Liver (tissue), 4 donors: Measurements from ENCODE around the gene ST6GALNAC3. TPM values are rescaled to one million over a fixed set of nuclear protein-coding genes. Genes with fewer than 3 reads are reported as not detected.

Experiments
- polyA plus RNA-seq, 2 donors: library from polyadenylated mRNA; stranded (reverse) in 1 of 2; unstranded in 1 of 2; fragments of 200-250 nt in 1 of 2; fragments of >200 nt in 1 of 2; fragmentation: Nextera tagmentation in 1 of 2; extraction: Ambion mirVana in 1 of 2; gene quantifications; one replicate each; pipeline versions ENCODE4 v1.2.1 to v1.2.3, GENCODE V29; 2013 to 2015
- total RNA-seq, 2 donors: library from RNA; depleted of rRNA; stranded (reverse); fragments of >200 nt; gene quantifications; one replicate each; pipeline ENCODE4 v1.2.3, GENCODE V29; 2014
- donor health status: healthy.
- donor health status: healthy.
- donor health status: healthy.

Gene ST6GALNAC3
- total and polyA plus RNA-seq, 4 donors: 1.2 to 5.0 (median 3.2) TPM

Other genes with a start within 250 kb of the ST6GALNAC3 start
- gene ASB17, start 142.3 kb upstream of the ST6GALNAC3 start, total RNA-seq: not detected
- not detected for gene ASB17, start 142.3 kb upstream of the ST6GALNAC3 start, polyA plus RNA-seq